Common myeloid progenitor, CD34-positive (primary cell): ENCODE results near the gene INTS6L.

Experiments used
- CTCF ChIA-PET: fragments of 350-600 bp; sonication (Branson Sonifier 250); formaldehyde crosslinking; loops from one replicate; lab custom pipeline; 2021; ENCODE audit warnings: antibody characterized with exemption; lab: Charles Lee
- POLR2A ChIA-PET: fragments of 350-600 bp; sonication (Branson Sonifier 250); formaldehyde crosslinking; loops from one replicate; lab custom pipeline; 2021; ENCODE audit warnings: antibody characterized with exemption; lab: Charles Lee
- DNase-seq, 3 donors: peaks; one replicate each; pipeline versions ENCODE4 v3.0.0 to v3.0.0-alpha.2; 2013
- H3K27ac ChIP-seq, 2 experiments: 1 replicate in 1 of 2; 2 replicates in 1 of 2; pipeline ENCODE4 v1.7.0; 2013; ENCODE audit warnings: inconsistent platforms in 2 of 2, low read length in 2 of 2, mild to moderate bottlenecking in 2 of 2, low read depth in 1 of 2, moderate library complexity in 1 of 2; ENCODE audit not compliant: severe bottlenecking in 2 of 2, insufficient read depth in 1 of 2, poor library complexity in 1 of 2
- H3K27me3 ChIP-seq, 5 experiments: replicated peaks in 2 of 5; 1 replicate in 3 of 5; 2 replicates in 2 of 5; pipeline versions ENCODE4 v1.6.1 to v1.7.0; 2013; ENCODE audit warnings: low read length in 4 of 5, mild to moderate bottlenecking in 2 of 5, moderate library complexity in 2 of 5, inconsistent platforms in 1 of 5; ENCODE audit not compliant: insufficient read depth in 5 of 5, control insufficient read depth in 4 of 5
- H3K36me3 ChIP-seq, 4 experiments: 1 replicate in 2 of 4; 2 replicates in 2 of 4; pipeline versions ENCODE4 v1.6.1 to v1.7.0; 2013; ENCODE audit warnings: low read length in 3 of 4, control low read depth in 1 of 4, mild to moderate bottlenecking in 1 of 4; ENCODE audit not compliant: control insufficient read depth in 4 of 4, insufficient read depth in 4 of 4
- H3K4me1 ChIP-seq, 4 experiments: 1 replicate in 3 of 4; 2 replicates in 1 of 4; pipeline versions ENCODE4 v1.6.1 to v1.7.1; 2013; ENCODE audit warnings: low read length in 3 of 4, mild to moderate bottlenecking in 3 of 4, control low read depth in 1 of 4, inconsistent platforms in 1 of 4, moderate library complexity in 1 of 4; ENCODE audit not compliant: control insufficient read depth in 4 of 4, insufficient read depth in 4 of 4; ENCODE audit errors: control extremely low read depth in 1 of 4
- H3K4me3 ChIP-seq, 7 experiments: 1 replicate in 4 of 7; 2 replicates in 3 of 7; pipeline versions ENCODE4 v1.5.1 to v1.7.0; 2013; ENCODE audit warnings: mild to moderate bottlenecking in 7 of 7, low read length in 6 of 7, moderate library complexity in 6 of 7, inconsistent platforms in 2 of 7, low read depth in 2 of 7, control low read depth in 1 of 7; ENCODE audit not compliant: insufficient read depth in 4 of 7, control insufficient read depth in 1 of 7; ENCODE audit errors: extremely low read depth in 1 of 7
- H3K9me3 ChIP-seq, 5 experiments: 1 replicate in 4 of 5; 2 replicates in 1 of 5; pipeline versions ENCODE4 v1.6.1 to v1.7.1; 2013; ENCODE audit warnings: low read length in 4 of 5, mild to moderate bottlenecking in 2 of 5, inconsistent platforms in 1 of 5, low read depth in 1 of 5, moderate library complexity in 1 of 5; ENCODE audit not compliant: control insufficient read depth in 4 of 5, insufficient read depth in 2 of 5; ENCODE audit errors: control extremely low read depth in 1 of 5
- WGBS: methylation state at CpG from one replicate; pipeline ENCODE4 v1.1.5; 2013; ENCODE audit not compliant: insufficient coverage; 5-methylcytosine and 5-hydroxymethylcytosine counted together

The INTS6L gene

GRCh38 chrX:135547767-135548166, 27.3 kb downstream of the INTS6L start:
- Histone ChIP-seq H3K27me3 (no peaks in the 10 kb centered on the region), H3K36me3 (peaks cover 0 to 17% (median 8%) of the 10 kb centered on the region in 4 experiments), H3K4me3 (no peak overlapping the region), H3K9me3 (no peaks in the 10 kb centered on the region), H3K27ac (no peak overlapping the region), H3K4me1 (peaks cover 0 to 5% (median 3%) of the 10 kb centered on the region in 4 experiments)
- WGBS = 100% methylated on average over 2 of the region's 4 CpGs
- no peak for DNase-seq
- POLR2A ChIA-PET = no interaction called here
- CTCF ChIA-PET = interaction anchor here (1.0 kb wide), 1 partner anchor 16 kb away, joined by 3 read pairs; no protein-coding TSS in a partner anchor

GRCh38 chrX:135549519-135549918, 29.1 kb downstream of the INTS6L start:
- 77% methylated on average over 2 of the region's 2 CpGs for WGBS
- CTCF ChIA-PET = no interaction called here
- H3K27me3 ChIP-seq = no peaks in the 10 kb centered on the region
- H3K27ac ChIP-seq = no peak overlapping the region
- peaks cover 0 to 17% (median 8%) of the 10 kb centered on the region in 4 experiments for H3K36me3 ChIP-seq
- POLR2A ChIA-PET = no interaction called here
- no peak overlapping the region for H3K4me3 ChIP-seq
- no peak for DNase-seq
- H3K9me3 ChIP-seq = no peaks in the 10 kb centered on the region
- no peaks in the 10 kb centered on the region for H3K4me1 ChIP-seq

DNA sequence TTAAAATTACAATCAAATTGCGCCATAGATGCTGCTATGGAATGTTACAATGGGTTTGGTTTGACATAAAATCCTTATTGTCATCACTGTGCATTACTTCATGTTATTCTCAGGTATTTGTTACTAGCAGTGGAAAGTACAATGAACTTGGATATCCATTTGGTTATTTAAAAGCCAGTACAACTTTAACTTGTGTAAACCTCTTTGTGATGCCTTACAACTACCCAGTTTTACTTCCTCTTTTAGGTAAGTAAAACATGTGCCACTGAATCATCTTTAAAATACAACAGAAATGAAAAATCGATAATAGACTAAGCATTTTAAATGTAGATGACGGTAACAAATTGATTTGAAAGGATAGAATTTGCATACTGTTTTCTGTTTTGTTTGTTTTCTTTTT, 35.6 kb downstream of the INTS6L start:
- no peaks in the 10 kb centered on the region for H3K4me1 ChIP-seq
- peak in 2 of 3 donors; percentile 25 to 38 for DNase-seq
- no peak overlapping the region for H3K4me3 ChIP-seq
- WGBS = no CpG with 5 or more reads among the region's 3 CpGs
- H3K36me3 ChIP-seq = peaks cover 0 to 12% (median 6%) of the 10 kb centered on the region in 4 experiments
- ChIA-PET CTCF (interaction anchor here (1.3 kb wide), 1 partner anchor 15 kb away, joined by 3 read pairs; no protein-coding TSS in a partner anchor), POLR2A (no interaction called here)
- no peaks in the 10 kb centered on the region for H3K27me3 ChIP-seq
- no peak overlapping the region for H3K27ac ChIP-seq
- no peaks in the 10 kb centered on the region for H3K9me3 ChIP-seq

GRCh38 chrX:135557344-135557743, 36.9 kb downstream of the INTS6L start:
- Histone ChIP-seq H3K27me3 (no peaks in the 10 kb centered on the region), H3K9me3 (peaks cover 0 to 1% (median 0%) of the 10 kb centered on the region in 5 experiments), H3K36me3 (peaks cover 0 to 10% (median 4%) of the 10 kb centered on the region in 4 experiments), H3K4me1 (no peaks in the 10 kb centered on the region), H3K27ac (no peak overlapping the region), H3K4me3 (no peak overlapping the region)
- CTCF ChIA-PET = no interaction called here
- no peak for DNase-seq
- WGBS = no CpG with 5 or more reads among the region's 2 CpGs
- POLR2A ChIA-PET = no interaction called here

- no CpG with 5 or more reads among the region's 2 CpGs for WGBS
- no peak overlapping the region for H3K4me3 ChIP-seq
- H3K36me3 ChIP-seq = peaks cover 0 to 31% (median 4%) of the 10 kb centered on the region in 4 experiments
- no peak overlapping the region for H3K27ac ChIP-seq
- no peaks in the 10 kb centered on the region for H3K27me3 ChIP-seq
- peak in 2 of 3 donors; percentile 9 to 10 for DNase-seq
- POLR2A ChIA-PET = no interaction called here
- CTCF ChIA-PET = interaction anchor here (1.0 to 1.3 kb wide), 2 partner anchors 7 to 88 kb away, joined by 4 read pairs; no protein-coding TSS in a partner anchor
- no peaks in the 10 kb centered on the region for H3K4me1 ChIP-seq
- no peaks in the 10 kb centered on the region for H3K9me3 ChIP-seq
These were observed 52.0 kb downstream of the INTS6L start for GRCh38 chrX:135572436-135572835.

- ChIA-PET POLR2A (no interaction called here), CTCF (no interaction called here)
- WGBS = no CpG with 5 or more reads among the region's 2 CpGs
- H3K27me3 ChIP-seq = no peaks in the 10 kb centered on the region
- no peak overlapping the region for H3K4me3 ChIP-seq
- no peak overlapping the region for H3K27ac ChIP-seq
- peaks cover 0 to 31% (median 13%) of the 10 kb centered on the region in 4 experiments for H3K36me3 ChIP-seq
- H3K4me1 ChIP-seq = no peaks in the 10 kb centered on the region
- no peaks in the 10 kb centered on the region for H3K9me3 ChIP-seq
- DNase-seq = no peak
These were observed 61.0 kb downstream of the INTS6L start for GRCh38 chrX:135581496-135581895.

DNA sequence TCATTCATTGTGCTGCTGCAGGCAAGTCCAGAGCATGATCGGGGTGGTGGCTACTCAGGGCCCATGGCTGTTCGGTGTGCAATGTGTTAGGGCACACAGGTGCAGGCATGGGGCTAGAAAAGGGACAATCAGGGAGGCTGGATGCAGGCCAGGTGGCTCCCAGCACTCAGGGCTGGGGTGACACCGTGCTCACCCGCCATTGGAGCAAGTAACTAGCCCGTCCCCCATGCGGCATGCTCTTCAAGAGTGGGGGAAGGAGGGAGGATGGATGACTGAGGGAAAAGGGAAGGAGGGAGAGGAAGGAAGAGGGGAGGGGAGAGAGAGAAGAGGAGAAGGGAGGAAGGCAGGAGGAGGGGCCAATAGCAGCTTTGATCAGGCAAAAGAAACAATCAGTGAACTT, 64.7 kb downstream of the INTS6L start:
- DNase-seq = no peak
- Histone ChIP-seq H3K36me3 (peaks cover 0 to 6% (median 4%) of the 10 kb centered on the region in 4 experiments), H3K27me3 (no peaks in the 10 kb centered on the region), H3K9me3 (no peaks in the 10 kb centered on the region), H3K4me3 (no peak overlapping the region), H3K4me1 (peaks cover 0 to 3% (median under 1%) of the 10 kb centered on the region in 4 experiments), H3K27ac (no peak overlapping the region)
- POLR2A ChIA-PET = no interaction called here
- WGBS = 82% methylated on average over 6 of the region's 6 CpGs
- CTCF ChIA-PET = no interaction called here
